B cell (primary cell): ENCODE results near the gene HSD11B1.

Experiments used
- EZH2 ChIP-seq: IDR thresholded peaks from 2 replicates; pipeline ENCODE4 v1.6.1; 2012; ENCODE audit warnings: borderline replicate concordance, low read depth, mild to moderate bottlenecking, moderate library complexity, low read length; ENCODE audit not compliant: insufficient read depth, poor library complexity, severe bottlenecking
- TF ChIP-seq, protein P1 (sequence below): fragments of 200-600 bp; IDR thresholded peaks from one replicate; pipeline ENCODE4 v1.8.0; 2022; ENCODE audit warnings: antibody characterized with exemption, mild to moderate bottlenecking

- TF ChIP-seq, protein P1, sequence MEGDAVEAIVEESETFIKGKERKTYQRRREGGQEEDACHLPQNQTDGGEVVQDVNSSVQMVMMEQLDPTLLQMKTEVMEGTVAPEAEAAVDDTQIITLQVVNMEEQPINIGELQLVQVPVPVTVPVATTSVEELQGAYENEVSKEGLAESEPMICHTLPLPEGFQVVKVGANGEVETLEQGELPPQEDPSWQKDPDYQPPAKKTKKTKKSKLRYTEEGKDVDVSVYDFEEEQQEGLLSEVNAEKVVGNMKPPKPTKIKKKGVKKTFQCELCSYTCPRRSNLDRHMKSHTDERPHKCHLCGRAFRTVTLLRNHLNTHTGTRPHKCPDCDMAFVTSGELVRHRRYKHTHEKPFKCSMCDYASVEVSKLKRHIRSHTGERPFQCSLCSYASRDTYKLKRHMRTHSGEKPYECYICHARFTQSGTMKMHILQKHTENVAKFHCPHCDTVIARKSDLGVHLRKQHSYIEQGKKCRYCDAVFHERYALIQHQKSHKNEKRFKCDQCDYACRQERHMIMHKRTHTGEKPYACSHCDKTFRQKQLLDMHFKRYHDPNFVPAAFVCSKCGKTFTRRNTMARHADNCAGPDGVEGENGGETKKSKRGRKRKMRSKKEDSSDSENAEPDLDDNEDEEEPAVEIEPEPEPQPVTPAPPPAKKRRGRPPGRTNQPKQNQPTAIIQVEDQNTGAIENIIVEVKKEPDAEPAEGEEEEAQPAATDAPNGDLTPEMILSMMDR = no peak
- TF ChIP-seq EZH2 = no peak
These were observed 18.8 kb upstream of the HSD11B1 start for GRCh38 chr1:209685821-209686220.
